HG03469 (cell line): Measurements from ENCODE around the gene REXO5.
A peak's percentile ranks its signal among the peaks of the same experiment; 100 is the strongest.
"Not testable (repeated sequence)": the region's sequence is repeated elsewhere in the genome, so short reads cannot be mapped to it uniquely, and the experiment has no call there.

Source experiments
- ATAC-seq: cut with Tn5 transposase; IDR thresholded peaks from one replicate; pipeline ENCODE4 v1.9.1; 2021; ENCODE audit warnings: mild to moderate bottlenecking, moderate library complexity, moderate number of reproducible peaks; ENCODE audit not compliant: unreplicated experiment

REXO5 gene

GRCh38 chr16:20806168-20807050 lies at the start of gene REXO5, which contains the start of gene ERI2:
TSS of gene REXO5 (plus strand) at chr16:20806527. CDS start at chr16:20806954, 427 bp downstream.
TSS of gene ERI2 (minus strand) at chr16:20806472. CDS start at chr16:20806430, 42 bp downstream.
- no peak for ATAC-seq

GRCh38 chr16:20760346-20760745 lies 46.0 kb upstream of the REXO5 start:
- no peak for ATAC-seq

GRCh38 chr16:20761175-20761574 lies 45.2 kb upstream of the REXO5 start:
- no peak for ATAC-seq

GRCh38 chr16:20762404-20763123 lies 43.8 kb upstream of the REXO5 start:
- no peak for ATAC-seq

GRCh38 chr16:20763461-20764232 lies 42.7 kb upstream of the REXO5 start, which contains the start of gene ACSM3:
TSS of gene ACSM3 (plus strand) at chr16:20764014. CDS start at chr16:20770035, 6,021 bp downstream.
- ATAC-seq: peak; percentile 96

- not testable (repeated sequence) for ATAC-seq
Observed at GRCh38 chr16:20764448-20764847, 41.9 kb upstream of the REXO5 start.

- no peak for ATAC-seq
Observed at GRCh38 chr16:20765732-20766131, 40.6 kb upstream of the REXO5 start.

- no peak for ATAC-seq
Observed at GRCh38 chr16:20766294-20766693, 40.0 kb upstream of the REXO5 start.

GRCh38 chr16:20767577-20767976 lies 38.8 kb upstream of the REXO5 start:
- ATAC-seq: no peak

GRCh38 chr16:20768121-20768520 lies 38.2 kb upstream of the REXO5 start:
- no peak for ATAC-seq

GRCh38 chr16:20768818-20769217 lies 37.5 kb upstream of the REXO5 start:
- ATAC-seq: no peak

GRCh38 chr16:20773679-20774078 lies 32.6 kb upstream of the REXO5 start:
- ATAC-seq: no peak

- no peak for ATAC-seq
Observed at GRCh38 chr16:20774703-20775362, 31.5 kb upstream of the REXO5 start.

- ATAC-seq: no peak
Observed at GRCh38 chr16:20781697-20782096, 24.6 kb upstream of the REXO5 start.

GRCh38 chr16:20782470-20782869 lies 23.9 kb upstream of the REXO5 start:
- ATAC-seq: no peak

GRCh38 chr16:20784204-20784603 lies 22.1 kb upstream of the REXO5 start:
- no peak for ATAC-seq

- ATAC-seq: no peak
Observed at GRCh38 chr16:20789130-20789529, 17.2 kb upstream of the REXO5 start.

- ATAC-seq: no peak
Observed at GRCh38 chr16:20791923-20792612, 14.3 kb upstream of the REXO5 start.

- no peak for ATAC-seq
Observed at GRCh38 chr16:20798364-20798763, 8.0 kb upstream of the REXO5 start.

- no peak for ATAC-seq
Observed at GRCh38 chr16:20799599-20799998, 6.7 kb upstream of the REXO5 start.
